NCI-H2196 (cell line): ENCODE results near the gene LRRC75B.

Experiments
- DNase-seq: peaks from one replicate; lab custom pipeline; 2025; ENCODE audit not compliant: unreplicated experiment; lab: John Stamatoyannopoulos, UW

The LRRC75B gene

DNA sequence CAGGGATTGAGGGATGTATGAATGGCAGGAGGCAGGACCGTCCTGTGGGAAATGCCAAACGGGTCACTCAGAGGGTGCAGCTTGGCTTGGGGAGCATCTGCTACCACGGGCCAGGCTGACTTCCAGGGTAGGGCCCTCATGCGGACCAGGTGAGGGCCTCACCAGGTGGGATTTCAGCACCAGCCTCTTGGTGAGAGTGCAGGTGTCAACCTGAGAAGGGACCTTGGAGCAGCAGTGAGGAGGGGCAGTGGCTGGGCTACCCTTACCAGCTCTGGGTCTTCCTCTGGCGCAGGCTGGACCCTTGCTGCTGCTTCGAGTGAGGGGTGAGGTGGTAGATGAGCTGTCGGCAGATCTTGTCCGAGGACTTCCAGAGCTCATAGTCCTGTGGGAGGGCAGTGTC lies 4.9 kb downstream of the LRRC75B start:
- no peak for DNase-seq

DNA sequence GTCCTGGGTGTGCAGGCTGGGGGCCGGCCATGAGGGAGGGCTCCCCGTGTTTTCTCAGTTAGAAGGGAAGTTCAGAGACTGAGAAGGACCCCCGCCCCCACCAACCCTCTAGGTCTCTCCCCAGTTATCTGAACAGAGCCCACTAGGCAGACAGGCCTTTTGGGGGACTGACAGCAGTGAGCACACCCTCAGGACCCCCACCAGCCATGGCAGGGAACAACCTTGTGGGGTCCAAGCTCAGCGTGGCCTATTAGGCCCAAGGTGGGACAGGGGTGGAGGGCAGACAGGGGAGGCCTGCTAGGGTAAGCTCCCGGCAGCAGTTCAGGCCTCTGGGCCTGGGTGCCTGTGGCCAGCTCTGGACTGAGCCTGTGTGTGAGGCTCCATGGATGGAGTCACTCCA lies 5.6 kb downstream of the LRRC75B start:
- DNase-seq, result no peak

DNA sequence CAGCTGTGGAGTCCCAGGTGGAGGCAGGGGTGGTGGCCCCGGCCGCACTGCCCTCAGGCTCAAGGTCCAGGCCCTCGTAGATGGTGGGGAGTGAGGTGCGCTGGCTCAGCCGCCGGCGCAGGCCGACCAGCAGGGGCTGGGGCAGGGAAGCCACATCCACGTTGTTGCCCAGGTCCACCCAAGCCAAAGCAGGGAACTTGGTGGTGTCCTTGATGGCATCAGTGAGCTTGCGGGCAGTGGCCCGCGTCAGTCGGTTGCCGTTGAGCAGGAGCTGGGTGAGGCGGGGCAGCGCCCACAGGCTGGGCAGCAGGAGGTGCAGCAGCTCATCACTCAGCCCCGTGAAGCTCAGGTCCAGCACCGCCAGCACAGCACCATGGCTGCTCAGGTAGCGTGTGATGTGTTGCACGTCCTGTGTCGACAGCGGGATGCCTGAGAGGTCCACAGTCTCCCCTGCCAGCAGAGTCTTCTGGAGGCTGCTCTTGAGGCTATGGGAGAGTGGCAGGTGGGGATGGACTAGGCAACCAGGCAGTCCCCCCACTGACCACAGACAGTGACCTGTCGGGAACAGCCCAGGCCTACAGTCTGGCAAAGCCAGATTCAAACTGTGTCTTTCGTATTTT lies 6.8 kb downstream of the LRRC75B start:
- no peak for DNase-seq

GRCh38 chr22:24585461-24585860 lies 7.4 kb downstream of the LRRC75B start:
- no peak for DNase-seq

GRCh38 chr22:24584871-24585411 lies 7.9 kb downstream of the LRRC75B start:
- DNase-seq, result no peak

GRCh38 chr22:24584166-24584790 lies 8.6 kb downstream of the LRRC75B start:
- DNase-seq, result no peak

DNA sequence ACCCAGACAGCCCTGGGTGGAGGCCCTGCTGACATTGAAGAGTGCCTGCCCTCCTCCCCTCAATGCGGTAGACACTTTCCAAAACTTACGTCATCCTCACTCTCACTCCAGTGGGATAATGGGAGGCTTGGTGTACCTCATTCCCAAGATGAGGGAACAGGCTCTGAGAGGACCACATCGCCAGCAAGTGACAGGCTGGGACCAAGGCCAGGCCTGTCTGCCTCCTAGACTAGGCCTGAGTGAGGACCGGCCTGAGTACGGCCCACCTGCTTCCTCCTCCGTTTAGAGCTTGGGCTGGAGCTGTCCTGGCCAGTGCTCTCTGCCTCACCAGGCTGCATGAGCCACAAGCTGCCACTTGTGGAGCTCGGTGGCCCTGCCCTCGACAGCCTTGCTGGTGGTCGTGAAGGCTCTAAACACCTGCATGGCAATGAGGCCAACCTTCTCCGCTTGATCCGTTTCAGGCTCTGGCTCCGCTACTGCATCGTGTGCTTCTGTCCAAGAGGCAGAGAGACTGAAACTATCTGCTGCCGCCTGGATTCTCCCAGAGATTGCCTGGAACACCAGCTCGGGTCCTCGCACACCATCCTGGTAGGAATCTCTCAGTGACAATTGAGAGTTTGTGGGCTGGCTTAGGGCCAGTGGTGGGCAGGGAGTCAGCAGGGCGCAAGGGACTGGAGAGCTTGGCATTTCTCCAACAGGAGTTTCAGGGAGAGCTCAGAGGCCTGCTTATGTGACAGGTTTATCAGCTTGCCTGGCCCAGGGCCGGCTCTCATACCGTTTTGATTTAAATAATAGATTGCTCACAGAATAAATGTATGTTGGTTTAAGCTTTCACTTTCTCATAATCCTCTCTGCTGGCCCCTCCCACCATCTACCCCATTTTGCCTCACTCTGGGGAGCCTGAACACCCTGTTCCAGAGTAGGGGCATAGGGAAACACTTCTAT lies 9.4 kb downstream of the LRRC75B start:
- peak; percentile 33 for DNase-seq

GRCh38 chr22:24582056-24582814 lies 10.6 kb downstream of the LRRC75B start:
- no peak for DNase-seq

- DNase-seq, result no peak
Observed at GRCh38 chr22:24580276-24580675, 12.6 kb downstream of the LRRC75B start.

GRCh38 chr22:24579258-24579601 lies 13.6 kb downstream of the LRRC75B start:
- DNase-seq, result no peak

- DNase-seq, result no peak
Observed at GRCh38 chr22:24578355-24579257, 14.3 kb downstream of the LRRC75B start.

GRCh38 chr22:24576778-24577177 lies 16.1 kb downstream of the LRRC75B start:
- DNase-seq, result no peak

GRCh38 chr22:24571266-24571665 lies 21.6 kb downstream of the LRRC75B start:
- no peak for DNase-seq

DNA sequence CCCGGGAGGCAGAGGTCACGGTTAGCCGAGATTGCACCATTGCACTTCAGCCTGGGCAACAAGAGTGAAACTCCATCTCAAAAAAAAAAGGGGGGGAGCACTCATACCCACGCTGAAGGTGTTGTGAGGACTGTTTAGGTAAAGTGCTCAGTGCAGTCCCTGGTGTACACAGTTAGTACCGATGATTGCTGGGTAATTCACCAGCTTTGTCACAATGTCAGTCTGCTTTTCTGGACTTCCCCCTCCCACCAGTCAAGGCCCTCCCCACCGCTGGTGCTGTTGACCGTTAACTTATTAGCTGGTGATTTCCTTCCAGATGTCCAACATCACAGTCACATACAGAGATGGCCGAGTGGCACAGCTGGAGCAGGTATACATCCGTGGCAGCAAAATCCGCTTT lies 25.2 kb downstream of the LRRC75B start:
- DNase-seq, result no peak

DNA sequence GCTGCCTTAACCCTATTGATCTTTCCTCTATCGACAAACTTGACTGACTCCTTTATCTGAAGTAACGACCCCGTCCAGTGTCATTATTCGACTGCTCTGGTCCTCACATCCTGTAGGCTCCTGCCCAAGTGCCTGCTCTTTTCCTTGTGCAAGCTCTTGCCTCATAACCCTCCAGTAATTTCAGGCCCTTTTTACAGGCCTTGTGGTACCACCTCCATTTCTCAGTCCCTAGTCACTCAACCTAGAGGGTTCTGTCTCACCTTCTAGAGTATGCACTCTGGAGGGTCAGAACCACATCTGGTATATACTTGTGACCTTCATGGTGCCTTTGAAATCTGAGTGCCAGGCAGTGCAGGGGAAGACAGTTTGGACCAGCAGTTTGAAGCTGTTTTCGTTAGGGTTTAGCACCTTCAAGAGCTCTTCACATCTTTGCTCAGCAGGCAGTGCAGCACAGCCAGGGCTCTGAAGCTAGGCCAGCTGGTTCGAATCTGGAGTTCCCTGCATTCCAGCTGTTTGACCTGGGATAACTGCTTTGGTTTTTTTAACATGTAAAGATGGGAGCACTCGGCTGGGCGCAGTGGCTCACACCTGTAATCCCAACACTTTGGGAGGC lies 25.9 kb downstream of the LRRC75B start:
- DNase-seq, result no peak

GRCh38 chr22:24565077-24565476 lies 27.8 kb downstream of the LRRC75B start:
- no peak for DNase-seq

GRCh38 chr22:24564376-24565058 lies 28.4 kb downstream of the LRRC75B start:
- no peak for DNase-seq

- DNase-seq, result no peak
Observed at GRCh38 chr22:24563246-24563645, 29.6 kb downstream of the LRRC75B start.

- no peak for DNase-seq
Observed at GRCh38 chr22:24559471-24559870, 33.4 kb downstream of the LRRC75B start.
